Fibroblast of the aortic adventitia (primary cell): ENCODE data around the gene COL7A1. TPM values are rescaled to one million over a fixed set of nuclear protein-coding genes. Genes with fewer than 3 reads are reported as not detected.

Source experiments
- DNase-seq: peaks from one replicate; pipeline ENCODE4 v3.0.0-alpha.2; 2010; ENCODE audit warnings: low read depth
- H3K4me3 ChIP-seq: 2 replicates; pipeline ENCODE4 v1.5.1; 2011; ENCODE audit warnings: low read depth, mild to moderate bottlenecking, control low read depth, low read length, moderate library complexity
- CTCF ChIP-seq: IDR thresholded peaks from 2 replicates; pipeline ENCODE4 v1.5.1; 2011; ENCODE audit warnings: mild to moderate bottlenecking, low read length, control low read depth, inconsistent platforms; ENCODE audit not compliant: insufficient read depth
- total RNA-seq: library from RNA; depleted of rRNA; stranded (reverse); fragments of >200 nt; gene quantifications from 2 replicates; pipeline ENCODE4 v1.2.3, GENCODE V29; 2012; ENCODE audit warnings: low replicate concordance

Gene COL7A1
- total RNA-seq, 1 donor: 10.2 TPM

- no peak for TF ChIP-seq CTCF
- DNase-seq: no peak
- no peak overlapping the region for H3K4me3 ChIP-seq
These were observed 48.8 kb downstream of the COL7A1 start for GRCh38 chr3:48546203-48546829.

- no peak for DNase-seq
- no peak overlapping the region for H3K4me3 ChIP-seq
- TF ChIP-seq CTCF: no peak
These were observed 51.0 kb downstream of the COL7A1 start for GRCh38 chr3:48544141-48544540.

DNA sequence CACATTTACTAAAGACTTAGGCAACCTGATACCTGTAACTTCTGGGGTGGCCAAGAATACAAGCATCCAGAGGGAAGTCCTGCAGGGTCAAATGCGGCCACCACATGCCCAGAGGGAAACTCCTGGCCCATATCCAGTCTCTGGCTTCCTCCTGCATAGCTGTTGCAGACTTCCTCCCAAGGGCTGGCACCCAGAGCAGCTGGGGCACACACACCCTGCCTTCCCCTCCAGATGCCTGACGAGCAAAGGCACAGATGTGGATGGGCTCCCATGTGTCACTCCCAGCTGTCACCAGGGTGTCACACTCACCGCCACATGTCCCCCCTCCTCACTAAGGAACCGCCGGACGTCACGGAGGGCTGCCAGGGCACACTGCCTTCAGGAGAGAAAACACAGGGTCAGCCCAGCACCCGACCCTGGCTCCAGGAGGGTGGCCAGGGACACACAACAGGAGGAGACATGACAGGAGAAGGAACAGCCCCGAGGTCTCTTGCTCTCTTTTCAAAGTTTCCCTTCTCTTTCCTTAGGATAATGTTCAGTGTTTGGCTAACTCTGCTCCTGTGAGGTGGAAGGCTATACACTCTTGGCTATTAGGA is 51.8 kb downstream of the COL7A1 start:
- no peak for DNase-seq
- TF ChIP-seq CTCF: no peak
- no peak overlapping the region for H3K4me3 ChIP-seq

DNA sequence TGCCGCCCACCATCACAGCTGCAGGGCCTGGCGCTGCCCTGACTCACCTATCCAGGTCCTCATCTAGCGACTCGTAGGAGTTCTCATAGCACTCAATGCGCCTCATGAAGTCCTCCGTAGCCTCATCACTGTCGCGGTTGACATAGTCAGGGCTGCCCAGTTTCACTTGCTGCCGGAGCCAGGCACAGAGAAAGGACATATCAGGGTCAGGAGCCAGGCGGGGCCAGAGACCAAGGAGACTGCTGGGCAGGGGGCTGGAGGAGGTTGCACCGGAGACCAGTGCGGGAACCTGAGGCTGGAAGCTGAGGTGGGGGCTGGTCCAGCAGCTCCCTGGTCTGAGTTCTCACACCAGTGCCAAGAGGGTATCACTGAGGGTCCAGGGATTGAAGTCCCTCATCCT is 56.7 kb downstream of the COL7A1 start:
- H3K4me3 ChIP-seq: no peak overlapping the region
- no peak for DNase-seq
- TF ChIP-seq CTCF: no peak

- no peak for TF ChIP-seq CTCF
- H3K4me3 ChIP-seq: no peak overlapping the region
- DNase-seq: no peak
These were observed 58.3 kb downstream of the COL7A1 start for GRCh38 chr3:48536785-48537184.

DNA sequence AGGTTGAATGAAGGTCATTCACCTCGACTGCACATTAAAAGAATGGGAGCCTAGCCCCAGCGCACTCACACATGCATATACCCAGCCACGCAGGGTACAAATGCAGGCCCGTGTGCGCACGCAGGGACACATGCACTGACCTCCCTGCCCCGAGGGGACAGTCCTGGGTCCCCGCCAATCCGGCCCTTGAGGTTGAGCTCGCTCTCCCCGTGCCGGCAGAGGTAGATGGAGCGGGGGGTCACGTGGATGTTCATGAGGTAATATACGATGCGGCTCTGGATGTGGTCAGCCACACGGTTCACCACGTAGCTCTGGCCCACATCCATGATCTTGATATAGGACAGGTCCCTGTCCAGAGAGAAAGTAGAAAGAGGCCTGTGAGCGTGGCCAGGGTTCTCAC is 59.0 kb downstream of the COL7A1 start:
- TF ChIP-seq CTCF: no peak
- no peak for DNase-seq
- no peak overlapping the region for H3K4me3 ChIP-seq

DNA sequence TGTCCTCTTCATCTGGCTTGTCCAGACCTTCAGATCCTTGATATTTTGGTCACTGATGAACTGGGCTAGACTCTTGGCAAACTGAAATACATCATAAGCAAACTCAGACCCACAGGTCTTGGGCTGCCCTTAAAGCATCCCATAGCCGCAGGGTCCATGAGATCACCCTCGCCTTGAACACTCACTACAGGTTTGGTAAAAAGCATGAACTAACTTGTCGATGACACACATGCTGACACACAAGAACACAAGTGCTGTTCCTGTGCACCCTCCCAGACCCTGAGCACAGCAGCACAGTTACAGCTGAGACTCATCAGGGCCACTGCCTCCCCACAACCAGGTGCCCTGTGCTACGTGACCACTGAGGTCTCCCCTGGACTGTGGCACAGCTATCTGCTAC is 59.6 kb downstream of the COL7A1 start:
- no peak overlapping the region for H3K4me3 ChIP-seq
- no peak for TF ChIP-seq CTCF
- no peak for DNase-seq
